CD4-positive, alpha-beta T cell treated with Interferon alpha-2 for 1 hour (primary cell): ENCODE measurements around the gene ASTN2.
"Not testable (repeated sequence)": the region's sequence is repeated elsewhere in the genome, so short reads cannot be mapped to it uniquely, and the experiment has no call there.

Experiments
- DNase-seq, 2 donors: peaks; one replicate each; pipeline ENCODE4 v3.0.0-alpha.2; 2020 to 2022

ASTN2 gene

GRCh38 chr9:116942593-116943061, 472.2 kb downstream of the ASTN2 start:
- no peak for DNase-seq

GRCh38 chr9:116941266-116941665, 473.6 kb downstream of the ASTN2 start:
- no peak for DNase-seq

GRCh38 chr9:116940614-116941215, 474.1 kb downstream of the ASTN2 start:
- DNase-seq, result no peak

GRCh38 chr9:116939614-116940013, 475.2 kb downstream of the ASTN2 start:
- DNase-seq, result no peak

- DNase-seq, result no peak
Measured at GRCh38 chr9:116939161-116939560, 475.7 kb downstream of the ASTN2 start.

GRCh38 chr9:116937361-116937760, 477.5 kb downstream of the ASTN2 start:
- no peak for DNase-seq

GRCh38 chr9:116935149-116935897, 479.5 kb downstream of the ASTN2 start:
- no peak for DNase-seq

- no peak for DNase-seq
Measured at GRCh38 chr9:116934131-116934530, 480.7 kb downstream of the ASTN2 start.

GRCh38 chr9:116933251-116933650, 481.6 kb downstream of the ASTN2 start:
- no peak for DNase-seq

GRCh38 chr9:116929621-116930020, 485.2 kb downstream of the ASTN2 start:
- no peak for DNase-seq

GRCh38 chr9:116928884-116929283, 486.0 kb downstream of the ASTN2 start:
- no peak for DNase-seq

- DNase-seq, result no peak
Measured at GRCh38 chr9:116928289-116928688, 486.6 kb downstream of the ASTN2 start.

- DNase-seq, result no peak
Measured at GRCh38 chr9:116927726-116928125, 487.1 kb downstream of the ASTN2 start.

- DNase-seq, result no peak
Measured at GRCh38 chr9:116925121-116925520, 489.7 kb downstream of the ASTN2 start.

GRCh38 chr9:116924462-116925110, 490.3 kb downstream of the ASTN2 start:
- DNase-seq, result no peak

GRCh38 chr9:116917895-116918508, 496.9 kb downstream of the ASTN2 start:
- DNase-seq, result not testable (repeated sequence)

- no peak for DNase-seq
Measured at GRCh38 chr9:116913536-116913935, 501.3 kb downstream of the ASTN2 start.

- no peak for DNase-seq
Measured at GRCh38 chr9:116910201-116910600, 504.7 kb downstream of the ASTN2 start.

- no peak for DNase-seq
Measured at GRCh38 chr9:116907989-116908388, 506.9 kb downstream of the ASTN2 start.

GRCh38 chr9:116905171-116905588, 509.7 kb downstream of the ASTN2 start:
- DNase-seq, result no peak

- no peak for DNase-seq
Measured at GRCh38 chr9:116904165-116904564, 510.7 kb downstream of the ASTN2 start.

GRCh38 chr9:116901260-116901659, 513.6 kb downstream of the ASTN2 start:
- no peak for DNase-seq

GRCh38 chr9:116900543-116900942, 514.3 kb downstream of the ASTN2 start:
- DNase-seq, result no peak

- DNase-seq, result no peak
Measured at GRCh38 chr9:116900007-116900367, 514.9 kb downstream of the ASTN2 start.
